Sigmoid colon (tissue), 4 donors: ENCODE results near the gene SLC24A1.

Experiments used
- CTCF ChIP-seq, 4 experiments: fragments of 450-650 bp in 3 of 4; fragments of 200-600 bp in 1 of 4; IDR thresholded peaks; one replicate each; pipeline ENCODE4 v1.5.1; 2016 to 2019; ENCODE audit warnings: antibody characterized with exemption in 4 of 4, mild to moderate bottlenecking in 3 of 4, moderate library complexity in 2 of 4
- EP300 ChIP-seq, 4 donors: sonication (generic); formaldehyde crosslinking; IDR thresholded peaks; one replicate each; pipeline ENCODE4 v1.6.1; 2017; ENCODE audit warnings: antibody characterized with exemption in 4 of 4
- POLR2A ChIP-seq, 2 donors: fragments of 450-650 bp; IDR thresholded peaks; one replicate each; pipeline ENCODE4 v1.6.1; 2016; ENCODE audit warnings: antibody characterized with exemption in 2 of 2, mild to moderate bottlenecking in 2 of 2, moderate library complexity in 2 of 2
- POLR2AphosphoS5 ChIP-seq, 4 donors: sonication (generic); formaldehyde crosslinking; IDR thresholded peaks; one replicate each; pipeline ENCODE4 v1.6.1; 2017; ENCODE audit warnings: antibody characterized with exemption in 4 of 4

GRCh38 chr15:65579762-65580161 lies 42.0 kb upstream of the SLC24A1 start:
- TF ChIP-seq CTCF (IDR thresholded peaks at IDR 0.05): no peak
- no peak for TF ChIP-seq EP300 (IDR thresholded peaks at IDR 0.05)
- no peak for TF ChIP-seq POLR2AphosphoS5 (IDR thresholded peaks at IDR 0.05)
- no peak for TF ChIP-seq POLR2A (IDR thresholded peaks at IDR 0.05)
